Fibroblast of lung (primary cell): ENCODE data around the gene NTN1. TPM values are rescaled to one million over a fixed set of nuclear protein-coding genes. Genes with fewer than 3 reads are reported as not detected.

Experiments
- DNase-seq, 2 donors: peaks; one replicate each; pipeline versions ENCODE4 v3.0.0 to v3.0.0-alpha.2; 2010; ENCODE audit warnings: low read depth in 2 of 2
- H2AFZ ChIP-seq: 2 replicates; pipeline ENCODE4 v1.5.1; 2012; ENCODE audit warnings: low read length, control low read depth, inconsistent platforms
- H3K27ac ChIP-seq: 2 replicates; pipeline ENCODE4 v1.5.1; 2011; ENCODE audit warnings: low read length, control low read depth; ENCODE audit not compliant: insufficient read depth
- H3K27me3 ChIP-seq: 2 replicates; pipeline ENCODE4 v1.5.1; 2011; ENCODE audit warnings: mild to moderate bottlenecking, low read length; ENCODE audit not compliant: control insufficient read depth, insufficient read depth
- H3K36me3 ChIP-seq: 2 replicates; pipeline ENCODE4 v1.5.1; 2011; ENCODE audit warnings: low read length; ENCODE audit not compliant: control insufficient read depth, insufficient read depth
- H3K4me1 ChIP-seq: 2 replicates; pipeline ENCODE4 v1.5.1; 2011; ENCODE audit warnings: low read length; ENCODE audit not compliant: control insufficient read depth, insufficient read depth; ENCODE audit errors: extremely low read depth
- H3K4me2 ChIP-seq: 2 replicates; pipeline ENCODE4 v1.5.1; 2011; ENCODE audit warnings: low read length, control low read depth; ENCODE audit not compliant: insufficient read depth; ENCODE audit errors: extremely low read depth
- H3K4me3 ChIP-seq, 4 experiments: fragments of 200-600 bp in 1 of 4; sonication (generic) in 1 of 4; replicated peaks in 1 of 4; 2 replicates each; pipeline ENCODE4 v1.5.1; 2011 to 2016; ENCODE audit warnings: low read length in 4 of 4, low read depth in 3 of 4, mild to moderate bottlenecking in 3 of 4, control low read depth in 2 of 4, inconsistent platforms in 1 of 4, mixed read lengths in 1 of 4; ENCODE audit not compliant: insufficient read depth in 1 of 4; ENCODE audit errors: control extremely low read depth in 1 of 4
- H3K79me2 ChIP-seq: 2 replicates; pipeline ENCODE4 v1.5.1; 2012; ENCODE audit warnings: mild to moderate bottlenecking, low read length, inconsistent platforms; ENCODE audit not compliant: control insufficient read depth, insufficient read depth
- H3K9ac ChIP-seq: 2 replicates; pipeline ENCODE4 v1.5.1; 2011; ENCODE audit warnings: mild to moderate bottlenecking, low read length, control low read depth; ENCODE audit not compliant: insufficient read depth
- H3K9me3 ChIP-seq: 2 replicates; pipeline ENCODE4 v1.5.1; 2012; ENCODE audit warnings: low read depth, low read length; ENCODE audit not compliant: control insufficient read depth, insufficient read depth
- H4K20me1 ChIP-seq: 2 replicates; pipeline ENCODE4 v1.5.1; 2011; ENCODE audit warnings: low read length; ENCODE audit not compliant: control insufficient read depth, insufficient read depth; ENCODE audit errors: extremely low read depth
- CTCF ChIP-seq, 2 donors: IDR thresholded peaks in 1 of 2; conservative IDR thresholded peaks in 1 of 2; 1 replicate in 1 of 2; 2 replicates in 1 of 2; pipeline ENCODE4 v1.5.1; 2011 to 2012; ENCODE audit warnings: low read length in 2 of 2, control low read depth in 1 of 2, inconsistent platforms in 1 of 2, low read depth in 1 of 2, mild to moderate bottlenecking in 1 of 2
- EZH2 ChIP-seq: IDR thresholded peaks from 2 replicates; pipeline ENCODE4 v1.5.1; 2012; ENCODE audit warnings: low read length, control low read depth, mild to moderate bottlenecking; ENCODE audit errors: missing control alignments
- polyA plus RNA-seq, 2 donors: library from polyadenylated mRNA; depleted of rRNA in 1 of 2; stranded (reverse) in 1 of 2; unstranded in 1 of 2; fragments of >200 nt; gene quantifications; 2 replicates each; pipeline ENCODE4 v1.2.1, GENCODE V29; 2011 to 2012; ENCODE audit warnings: missing spikeins in 1 of 2
- total RNA-seq: library from RNA; depleted of rRNA; stranded (reverse); fragments of >200 nt; gene quantifications from 2 replicates; pipeline ENCODE4 v1.2.1, GENCODE V29; 2014

Gene NTN1
- total and polyA plus RNA-seq, 2 donors (not counting 1 experiment from before 2014, with no cell fraction given) = 0.17 to 3.1 TPM

GRCh38 chr17:9167379-9167778 is 146.1 kb downstream of the NTN1 start:
- no peak overlapping the region for H3K27ac ChIP-seq
- no peak overlapping the region for H3K9ac ChIP-seq
- no peak overlapping the region for H3K4me3 ChIP-seq
- TF ChIP-seq EZH2 (no peak), CTCF (conservative IDR thresholded peaks at IDR 0.05 in 1 of 2, IDR thresholded peaks at IDR 0.05 in 1 of 2; ENCODE audit: low read depth in 1 of 2, low read length in 2 of 2) (no peak)
- no peaks in the 10 kb centered on the region for H3K27me3 ChIP-seq
- peaks cover 2% of the 10 kb centered on the region for H3K4me1 ChIP-seq
- H3K79me2 ChIP-seq = no peaks in the 10 kb centered on the region
- no peaks in the 10 kb centered on the region for H4K20me1 ChIP-seq
- H2AFZ ChIP-seq = no peak overlapping the region
- H3K4me2 ChIP-seq = no peak overlapping the region
- H3K36me3 ChIP-seq = no peaks in the 10 kb centered on the region
- H3K9me3 ChIP-seq = no peaks in the 10 kb centered on the region
- DNase-seq = no peak

GRCh38 chr17:9169116-9169515 is 147.8 kb downstream of the NTN1 start:
- Histone ChIP-seq H3K79me2 (no peaks in the 10 kb centered on the region), H3K4me2 (no peak overlapping the region), H4K20me1 (no peaks in the 10 kb centered on the region), H3K27me3 (no peaks in the 10 kb centered on the region), H3K36me3 (no peaks in the 10 kb centered on the region), H3K4me1 (no peaks in the 10 kb centered on the region), H3K9ac (no peak overlapping the region), H2AFZ (no peak overlapping the region), H3K9me3 (no peaks in the 10 kb centered on the region), H3K4me3 (no peak overlapping the region), H3K27ac (no peak overlapping the region)
- DNase-seq = peak in 1 of 2 donors; percentile 55
- TF ChIP-seq EZH2 (no peak), CTCF (conservative IDR thresholded peaks at IDR 0.05 in 1 of 2, IDR thresholded peaks at IDR 0.05 in 1 of 2; ENCODE audit: low read depth in 1 of 2, low read length in 2 of 2) (no peak)

- Histone ChIP-seq H3K4me1 (no peaks in the 10 kb centered on the region), H4K20me1 (no peaks in the 10 kb centered on the region), H3K9me3 (no peaks in the 10 kb centered on the region), H3K27me3 (no peaks in the 10 kb centered on the region), H3K9ac (no peak overlapping the region), H3K36me3 (no peaks in the 10 kb centered on the region), H3K27ac (no peak overlapping the region), H3K79me2 (no peaks in the 10 kb centered on the region), H3K4me3 (no peak overlapping the region), H2AFZ (no peak overlapping the region), H3K4me2 (no peak overlapping the region)
- no peak for DNase-seq
- TF ChIP-seq CTCF (conservative IDR thresholded peaks at IDR 0.05 in 1 of 2, IDR thresholded peaks at IDR 0.05 in 1 of 2; ENCODE audit: low read depth in 1 of 2, low read length in 2 of 2) (no peak), EZH2 (no peak)
Measured at GRCh38 chr17:9170336-9170735, 149.0 kb downstream of the NTN1 start.
